Immature natural killer cell (primary cell): ENCODE results near the gene SCARF2. TPM values are rescaled to one million over a fixed set of nuclear protein-coding genes. Genes with fewer than 3 reads are reported as not detected.
"Not testable (repeated sequence)": the region's sequence is repeated elsewhere in the genome, so short reads cannot be mapped to it uniquely, and the experiment has no call there.

Experiments
- DNase-seq, 3 donors: peaks; one replicate each; pipeline ENCODE4 v3.0.0; 2022; ENCODE audit warnings: mixed read lengths in 1 of 3
- H3K27ac Mint-ChIP-seq, 6 donors: one replicate each; pipeline ENCODE4 v1.8.0; 2020; ENCODE audit warnings: mixed read lengths in 6 of 6, mild to moderate bottlenecking in 5 of 6, inconsistent platforms in 4 of 6, moderate library complexity in 3 of 6
- H3K27me3 Mint-ChIP-seq, 3 donors: one replicate each; pipeline ENCODE4 v1.8.0; 2020 to 2021; ENCODE audit warnings: low read depth in 3 of 3, mild to moderate bottlenecking in 3 of 3, mixed read lengths in 3 of 3, moderate library complexity in 3 of 3, inconsistent platforms in 1 of 3
- H3K36me3 Mint-ChIP-seq, 3 donors: one replicate each; pipeline ENCODE4 v1.8.0; 2020; ENCODE audit warnings: mixed read lengths in 3 of 3, inconsistent platforms in 2 of 3, mild to moderate bottlenecking in 2 of 3
- H3K4me1 Mint-ChIP-seq, 2 donors: one replicate each; pipeline ENCODE4 v1.8.0; 2020; ENCODE audit warnings: inconsistent platforms in 2 of 2, mild to moderate bottlenecking in 2 of 2, mixed read lengths in 2 of 2, moderate library complexity in 1 of 2
- H3K4me3 Mint-ChIP-seq, 5 donors: one replicate each; pipeline ENCODE4 v1.8.0; 2020; ENCODE audit warnings: mild to moderate bottlenecking in 5 of 5, mixed read lengths in 5 of 5, inconsistent platforms in 3 of 5, moderate library complexity in 3 of 5
- H3K9me3 Mint-ChIP-seq, 6 donors: one replicate each; pipeline ENCODE4 v1.8.0; 2020; ENCODE audit warnings: mild to moderate bottlenecking in 6 of 6, mixed read lengths in 6 of 6, inconsistent platforms in 4 of 6, moderate library complexity in 3 of 6
- polyA plus RNA-seq, 3 donors: library from polyadenylated mRNA; unstranded; fragments of 300-500 nt; fragmentation: Illumina TruSeq; gene quantifications; one replicate each; pipeline ENCODE4 v1.2.3, GENCODE V29; 2021

SCARF2 gene
- polyA plus RNA-seq, 3 donors from 2014 or later = 0.48 TPM; not detected in 2

DNA sequence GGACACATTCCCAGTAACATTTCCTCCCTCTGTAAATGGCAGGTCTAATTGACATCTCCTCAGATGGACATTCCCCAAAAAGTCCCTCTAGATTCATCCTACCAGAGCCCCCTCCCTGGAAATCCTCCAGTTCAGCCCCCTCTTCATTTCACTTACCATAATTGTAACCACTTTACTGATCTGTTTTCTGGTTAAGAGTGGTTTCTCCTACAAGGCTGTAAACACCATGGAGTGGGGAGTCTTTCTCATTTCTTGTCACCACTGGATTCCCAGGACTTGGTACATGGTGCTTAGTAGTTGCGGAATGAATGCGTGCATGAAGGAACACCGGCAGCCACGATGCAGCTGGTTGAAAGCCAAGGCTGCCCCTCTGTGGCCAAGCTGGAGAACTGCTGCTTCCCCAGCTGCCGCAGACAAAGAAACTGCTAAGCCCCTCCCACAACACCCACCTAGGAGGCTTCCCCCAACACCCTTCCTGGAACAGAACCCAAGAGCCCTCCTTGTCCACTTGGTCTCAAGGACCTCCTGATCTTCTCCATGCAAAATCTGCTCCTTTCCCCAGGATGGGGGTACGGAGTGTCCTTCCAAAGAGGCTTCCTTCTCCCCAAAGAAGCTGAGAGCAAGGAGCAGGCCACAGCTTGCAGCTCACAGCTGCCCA is 18.6 kb upstream of the SCARF2 start:
- H3K4me1 Mint-ChIP-seq = peaks cover 16 to 21% of the 10 kb centered on the region in 2 donors
- peak overlapping the region in 1 of 6 donors; percentile 21 for H3K27ac Mint-ChIP-seq
- no peak overlapping the region for H3K4me3 Mint-ChIP-seq
- no peaks in the 10 kb centered on the region for H3K9me3 Mint-ChIP-seq
- peaks cover 13 to 48% (median 16%) of the 10 kb centered on the region in 3 donors for H3K36me3 Mint-ChIP-seq
- peak; percentile 62 to 73 (median 73) for DNase-seq
- peaks cover 0 to 1% (median 1%) of the 10 kb centered on the region in 3 donors for H3K27me3 Mint-ChIP-seq

DNA sequence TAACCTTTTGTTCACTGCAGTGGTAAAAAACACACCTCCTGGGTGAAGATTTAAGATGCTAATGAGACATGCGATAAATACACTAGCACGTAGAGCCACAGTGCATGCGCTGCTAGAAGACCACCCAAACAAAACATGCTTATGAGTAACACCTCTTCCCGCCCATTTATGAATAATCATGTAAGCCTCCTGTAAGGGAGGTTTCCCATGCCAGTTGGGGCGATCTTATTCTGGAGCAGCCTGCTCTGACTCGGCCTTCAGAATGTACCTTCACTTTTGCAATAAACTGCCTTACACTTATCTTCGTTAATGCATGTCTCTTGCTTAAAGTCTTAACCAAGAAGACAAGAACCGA is 18.1 kb upstream of the SCARF2 start:
- Mint-ChIP-seq H3K9me3 (no peaks in the 10 kb centered on the region), H3K27ac (no peak overlapping the region), H3K36me3 (peaks cover 15 to 49% (median 19%) of the 10 kb centered on the region in 3 donors), H3K4me1 (peaks cover 11 to 16% of the 10 kb centered on the region in 2 donors), H3K27me3 (peaks cover 0 to 1% (median 1%) of the 10 kb centered on the region in 3 donors), H3K4me3 (no peak overlapping the region)
- no peak for DNase-seq

DNA sequence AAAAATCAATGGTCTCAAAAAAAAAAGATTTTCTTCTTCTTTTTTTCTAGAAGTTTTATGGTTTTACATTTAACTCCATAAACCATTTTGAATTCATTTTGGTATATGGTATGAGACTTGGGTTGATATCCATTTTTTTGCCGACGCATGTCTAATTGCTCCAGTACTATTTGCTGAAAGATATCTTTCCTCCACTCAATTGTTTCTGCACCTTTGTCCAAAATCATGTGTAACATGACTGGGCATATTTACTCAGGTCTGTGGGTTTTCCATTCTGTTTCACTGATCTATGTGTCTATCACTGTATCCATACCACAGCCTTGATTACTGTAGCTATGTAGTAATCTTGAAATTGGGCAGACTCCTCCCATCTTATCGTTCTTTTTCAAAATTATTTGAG is 15.6 kb upstream of the SCARF2 start:
- peaks cover 15 to 46% (median 18%) of the 10 kb centered on the region in 3 donors for H3K36me3 Mint-ChIP-seq
- peaks cover 0 to 1% (median 0%) of the 10 kb centered on the region in 3 donors for H3K27me3 Mint-ChIP-seq
- no peak overlapping the region for H3K27ac Mint-ChIP-seq
- H3K4me3 Mint-ChIP-seq = no peak overlapping the region
- H3K4me1 Mint-ChIP-seq = peaks cover 11 to 12% of the 10 kb centered on the region in 2 donors
- no peak for DNase-seq
- no peaks in the 10 kb centered on the region for H3K9me3 Mint-ChIP-seq

DNA sequence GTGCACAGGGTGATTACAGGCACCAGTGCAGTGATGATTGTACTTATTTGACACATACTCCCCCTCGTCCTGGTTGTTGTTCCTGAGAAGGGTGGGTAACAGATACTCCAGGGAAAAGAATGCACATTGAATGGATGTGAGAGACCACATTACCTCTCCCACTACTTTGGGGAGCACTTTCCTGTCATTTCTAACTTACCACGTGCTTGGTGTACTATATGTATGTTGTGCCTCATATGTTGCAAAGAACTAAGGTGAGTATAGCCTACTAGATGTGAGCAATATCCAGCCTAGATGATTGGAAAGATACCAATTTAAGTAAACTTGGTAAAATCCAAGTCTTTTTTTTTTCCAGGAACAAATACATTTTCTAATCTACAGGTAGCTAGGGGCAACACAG is 14.3 kb upstream of the SCARF2 start:
- peaks cover 0 to 1% (median 0%) of the 10 kb centered on the region in 3 donors for H3K27me3 Mint-ChIP-seq
- no peak overlapping the region for H3K4me3 Mint-ChIP-seq
- H3K27ac Mint-ChIP-seq = no peak overlapping the region
- no peak for DNase-seq
- H3K9me3 Mint-ChIP-seq = no peaks in the 10 kb centered on the region
- H3K36me3 Mint-ChIP-seq = peaks cover 15 to 42% (median 21%) of the 10 kb centered on the region in 3 donors
- H3K4me1 Mint-ChIP-seq = peaks cover 11 to 12% of the 10 kb centered on the region in 2 donors

DNA sequence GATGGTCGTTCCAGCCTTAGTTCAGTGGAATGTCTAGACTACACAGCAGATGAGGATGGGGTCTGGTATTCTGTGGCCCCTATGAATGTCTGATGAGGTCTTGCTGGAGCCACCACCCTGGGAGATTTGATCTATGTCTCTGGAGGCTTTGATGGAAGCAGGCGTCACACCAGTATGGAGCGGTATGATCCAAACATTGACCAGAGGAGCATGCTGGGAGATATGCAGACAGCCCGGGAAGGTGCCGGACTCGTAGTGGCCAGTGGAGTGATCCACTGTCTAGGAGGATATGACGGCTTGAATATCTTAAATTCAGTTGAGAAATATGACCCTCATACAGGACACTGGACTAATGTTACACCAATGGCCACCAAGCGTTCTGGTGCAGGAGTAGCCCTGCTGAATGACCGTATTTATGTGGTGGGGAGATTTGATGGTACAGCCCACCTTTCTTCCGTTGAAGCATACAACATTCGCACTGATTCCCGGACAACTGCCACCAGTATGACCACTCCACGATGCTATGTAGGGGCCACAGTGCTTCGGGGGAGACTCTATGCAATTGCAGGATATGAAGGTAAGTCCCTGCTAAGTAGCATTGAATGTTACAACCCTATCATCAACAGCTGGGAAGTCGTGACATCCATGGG is 13.6 kb upstream of the SCARF2 start:
- H3K27ac Mint-ChIP-seq, H3K4me3 Mint-ChIP-seq, H3K9me3 Mint-ChIP-seq, H3K27me3 Mint-ChIP-seq, H3K4me1 Mint-ChIP-seq, DNase-seq: not testable (repeated sequence)
- H3K36me3 Mint-ChIP-seq = peaks cover 15 to 42% (median 26%) of the 10 kb centered on the region in 3 donors

DNA sequence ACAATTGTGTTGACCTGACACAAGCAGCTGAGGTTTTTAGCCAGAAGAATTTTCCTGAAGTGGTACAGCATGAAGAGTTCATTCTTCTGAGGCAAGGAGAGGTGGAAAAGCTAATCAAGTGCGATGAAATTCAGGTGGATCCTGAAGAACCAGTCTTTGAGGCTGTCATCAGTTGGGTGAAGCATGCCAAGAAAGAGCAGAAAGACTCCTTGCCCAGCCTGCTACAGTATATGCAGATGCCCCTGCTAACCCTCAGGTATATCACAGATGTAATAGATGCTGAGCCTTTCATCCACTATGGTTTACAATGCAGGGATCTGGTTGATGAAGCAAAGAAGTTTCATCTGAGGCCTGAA is 12.9 kb upstream of the SCARF2 start:
- H3K27ac Mint-ChIP-seq = no peak overlapping the region
- no peaks in the 10 kb centered on the region for H3K4me1 Mint-ChIP-seq
- no peak for DNase-seq
- peaks cover 11 to 36% (median 26%) of the 10 kb centered on the region in 3 donors for H3K36me3 Mint-ChIP-seq
- H3K9me3 Mint-ChIP-seq = no peaks in the 10 kb centered on the region
- H3K4me3 Mint-ChIP-seq = no peak overlapping the region
- peaks cover 0 to 1% (median 0%) of the 10 kb centered on the region in 3 donors for H3K27me3 Mint-ChIP-seq

DNA sequence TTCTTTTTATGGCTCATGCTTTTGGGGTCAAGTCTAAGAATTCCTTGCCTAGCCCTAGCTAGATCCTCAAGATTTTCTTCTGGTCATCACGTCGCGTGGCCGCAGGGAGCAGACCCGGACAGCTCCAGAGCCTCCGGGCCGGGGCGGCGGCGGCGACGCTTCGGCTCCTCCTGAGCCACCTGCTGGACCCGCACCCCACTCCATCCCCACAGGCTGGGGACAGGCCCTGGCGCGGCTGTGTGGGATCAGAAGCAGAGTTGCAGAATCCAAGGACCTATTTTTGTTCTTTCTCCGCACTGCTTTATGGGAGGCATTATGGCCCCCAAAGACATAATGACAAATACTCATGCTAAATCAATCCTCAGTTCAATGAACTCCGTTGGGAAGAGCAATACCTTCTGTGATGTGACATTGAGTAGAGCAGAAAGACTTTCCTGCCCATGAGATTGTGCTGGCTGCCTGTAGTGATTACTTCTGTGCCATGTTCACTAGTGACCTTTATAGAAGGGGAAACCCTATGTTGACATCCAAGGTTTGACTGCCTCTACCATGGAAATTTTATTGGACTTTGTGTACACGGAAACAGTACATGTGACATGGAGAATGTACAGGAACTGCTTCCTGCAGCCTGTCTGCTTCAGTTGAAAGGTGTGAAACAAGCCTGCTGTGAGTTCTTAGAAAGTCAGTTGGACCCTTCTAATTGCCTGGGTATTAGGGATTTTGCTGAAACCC is 12.4 kb upstream of the SCARF2 start:
- Mint-ChIP-seq H3K4me3 (no peak overlapping the region), H3K9me3 (no peaks in the 10 kb centered on the region), H3K27me3 (peaks cover 0 to 1% (median 0%) of the 10 kb centered on the region in 3 donors), H3K27ac (no peak overlapping the region), H3K4me1 (no peaks in the 10 kb centered on the region), H3K36me3 (peaks cover 11 to 33% (median 26%) of the 10 kb centered on the region in 3 donors)
- no peak for DNase-seq

DNA sequence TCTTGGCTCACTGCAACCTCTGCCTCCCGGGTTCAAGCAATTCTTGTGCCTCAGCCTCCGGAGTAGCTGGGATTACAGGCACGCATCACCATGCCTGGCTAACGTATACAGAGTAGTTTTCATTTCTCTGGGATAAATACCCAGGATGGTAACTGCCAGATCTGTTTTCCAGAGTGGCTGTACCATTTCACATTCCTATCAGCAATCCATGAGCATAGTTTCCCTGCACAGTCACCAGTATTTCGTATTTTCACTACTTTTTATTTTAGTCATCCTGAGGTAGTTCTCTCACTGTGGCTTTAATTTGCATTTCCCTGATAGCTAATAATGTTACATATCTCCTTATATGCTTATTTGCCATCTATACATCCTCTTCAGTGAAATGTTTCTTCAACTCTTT is 11.0 kb upstream of the SCARF2 start:
- DNase-seq = no peak
- no peaks in the 10 kb centered on the region for H3K27me3 Mint-ChIP-seq
- H3K9me3 Mint-ChIP-seq = no peaks in the 10 kb centered on the region
- H3K4me1 Mint-ChIP-seq = no peaks in the 10 kb centered on the region
- H3K27ac Mint-ChIP-seq = no peak overlapping the region
- H3K4me3 Mint-ChIP-seq = no peak overlapping the region
- H3K36me3 Mint-ChIP-seq = peaks cover 14 to 43% (median 30%) of the 10 kb centered on the region in 3 donors

DNA sequence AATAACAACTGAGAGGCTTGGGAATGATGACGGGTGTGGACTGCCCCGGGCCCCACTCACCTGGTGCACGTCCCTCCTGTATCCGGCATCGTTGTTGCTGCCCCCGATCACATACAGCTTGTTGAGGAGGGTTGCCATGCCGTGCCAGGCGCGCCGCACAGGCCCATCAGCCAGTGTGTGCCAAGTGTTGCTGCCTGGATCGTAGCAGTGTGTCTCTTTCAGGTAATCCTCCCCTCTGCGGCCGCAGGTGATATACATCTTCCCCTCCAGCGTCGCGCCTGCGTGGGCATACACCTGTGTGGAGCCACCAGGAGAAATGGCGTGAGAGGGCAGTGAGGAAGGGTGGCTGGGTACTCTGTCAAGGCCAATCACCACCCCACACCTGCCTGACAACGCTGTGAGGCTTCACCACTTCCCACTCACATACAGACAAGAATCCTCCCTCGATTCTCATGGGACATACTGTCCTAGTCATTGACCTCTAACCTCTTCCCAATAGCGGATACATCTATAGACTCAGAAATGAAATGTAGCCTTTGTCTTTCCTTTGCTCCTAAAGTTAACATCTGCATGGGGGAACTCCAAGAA is 8.9 kb upstream of the SCARF2 start:
- peak overlapping the region in 1 of 6 donors; percentile 22 for H3K27ac Mint-ChIP-seq
- no peak overlapping the region for H3K4me3 Mint-ChIP-seq
- H3K27me3 Mint-ChIP-seq = peaks cover 0 to 3% (median 0%) of the 10 kb centered on the region in 3 donors
- no peaks in the 10 kb centered on the region for H3K9me3 Mint-ChIP-seq
- H3K36me3 Mint-ChIP-seq = peaks cover 7 to 41% (median 29%) of the 10 kb centered on the region in 3 donors
- DNase-seq = no peak
- no peaks in the 10 kb centered on the region for H3K4me1 Mint-ChIP-seq

DNA sequence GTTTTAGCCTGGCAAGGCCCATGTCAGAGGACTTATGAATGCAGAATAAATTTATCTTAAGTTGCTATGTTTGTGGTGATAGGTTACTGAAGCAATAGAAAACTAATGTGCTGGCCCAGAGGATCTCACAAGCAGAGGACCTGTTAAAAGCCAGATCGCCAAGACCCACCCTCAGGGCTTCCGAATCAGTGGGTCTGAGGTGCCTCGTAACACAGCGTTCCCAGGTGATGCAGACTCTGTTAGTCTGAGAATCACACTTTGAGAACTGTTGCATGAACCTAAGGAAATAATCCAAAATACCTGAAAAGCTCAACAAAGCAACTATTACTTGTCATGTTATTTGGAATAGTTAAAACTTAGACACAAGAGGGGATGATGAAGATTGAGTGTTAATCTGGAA is 6.7 kb upstream of the SCARF2 start:
- H3K4me3 Mint-ChIP-seq = no peak overlapping the region

DNA sequence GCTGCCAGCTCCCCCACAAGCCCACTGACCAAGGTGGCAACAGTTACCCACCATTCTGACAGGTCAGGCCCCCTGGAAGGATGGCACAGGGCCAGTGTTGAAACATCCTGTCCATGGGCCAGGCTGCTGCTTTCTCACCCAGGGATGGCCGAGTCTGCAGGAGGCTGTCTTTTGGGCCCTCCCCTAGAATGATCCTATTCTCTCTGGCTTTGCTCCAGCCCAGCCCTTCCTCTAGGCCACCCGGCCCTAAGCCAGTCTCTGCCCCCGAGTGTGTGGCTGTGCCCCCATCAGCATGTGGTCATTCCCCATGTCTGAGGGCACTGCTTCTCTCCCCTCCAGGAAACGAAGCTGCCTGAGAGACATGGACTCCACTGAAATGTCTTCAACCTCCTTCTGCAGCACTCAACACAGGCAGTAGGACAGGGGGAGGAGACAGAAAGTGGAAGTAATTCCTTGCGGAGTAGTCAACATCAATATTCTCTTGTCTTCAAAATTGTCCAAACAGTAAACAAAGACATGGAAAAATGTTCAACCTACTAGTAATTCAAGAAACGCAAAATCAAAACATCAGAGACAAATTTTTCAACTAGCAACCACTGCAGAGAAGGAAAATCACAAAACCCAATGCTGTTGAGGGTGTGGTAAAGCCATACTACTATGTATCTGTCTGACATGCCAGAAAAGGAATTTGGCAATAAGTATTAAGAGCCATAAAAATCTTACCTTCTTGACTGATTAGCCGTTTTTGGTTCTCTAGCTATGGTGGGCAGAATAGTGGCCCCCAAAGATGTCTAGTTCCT is 5.1 kb upstream of the SCARF2 start:
- no peaks in the 10 kb centered on the region for H3K9me3 Mint-ChIP-seq
- H3K4me1 Mint-ChIP-seq = peaks cover 4 to 6% of the 10 kb centered on the region in 2 donors
- peaks cover 0 to 5% (median 2%) of the 10 kb centered on the region in 3 donors for H3K27me3 Mint-ChIP-seq
- peak overlapping the region in 1 of 6 donors; percentile 13 for H3K27ac Mint-ChIP-seq
- no peak for DNase-seq
- H3K4me3 Mint-ChIP-seq = no peak overlapping the region
- H3K36me3 Mint-ChIP-seq = peaks cover 6 to 31% (median 23%) of the 10 kb centered on the region in 3 donors

More for the DNA sequence above, 6.7 kb upstream of the SCARF2 start:
- no peak overlapping the region for H3K27ac Mint-ChIP-seq
- peaks cover 0 to 2% of the 10 kb centered on the region in 2 donors for H3K4me1 Mint-ChIP-seq
- no peak for DNase-seq
- peaks cover 6 to 31% (median 23%) of the 10 kb centered on the region in 3 donors for H3K36me3 Mint-ChIP-seq
- H3K9me3 Mint-ChIP-seq = no peaks in the 10 kb centered on the region
- peaks cover 0 to 3% (median 0%) of the 10 kb centered on the region in 3 donors for H3K27me3 Mint-ChIP-seq

DNA sequence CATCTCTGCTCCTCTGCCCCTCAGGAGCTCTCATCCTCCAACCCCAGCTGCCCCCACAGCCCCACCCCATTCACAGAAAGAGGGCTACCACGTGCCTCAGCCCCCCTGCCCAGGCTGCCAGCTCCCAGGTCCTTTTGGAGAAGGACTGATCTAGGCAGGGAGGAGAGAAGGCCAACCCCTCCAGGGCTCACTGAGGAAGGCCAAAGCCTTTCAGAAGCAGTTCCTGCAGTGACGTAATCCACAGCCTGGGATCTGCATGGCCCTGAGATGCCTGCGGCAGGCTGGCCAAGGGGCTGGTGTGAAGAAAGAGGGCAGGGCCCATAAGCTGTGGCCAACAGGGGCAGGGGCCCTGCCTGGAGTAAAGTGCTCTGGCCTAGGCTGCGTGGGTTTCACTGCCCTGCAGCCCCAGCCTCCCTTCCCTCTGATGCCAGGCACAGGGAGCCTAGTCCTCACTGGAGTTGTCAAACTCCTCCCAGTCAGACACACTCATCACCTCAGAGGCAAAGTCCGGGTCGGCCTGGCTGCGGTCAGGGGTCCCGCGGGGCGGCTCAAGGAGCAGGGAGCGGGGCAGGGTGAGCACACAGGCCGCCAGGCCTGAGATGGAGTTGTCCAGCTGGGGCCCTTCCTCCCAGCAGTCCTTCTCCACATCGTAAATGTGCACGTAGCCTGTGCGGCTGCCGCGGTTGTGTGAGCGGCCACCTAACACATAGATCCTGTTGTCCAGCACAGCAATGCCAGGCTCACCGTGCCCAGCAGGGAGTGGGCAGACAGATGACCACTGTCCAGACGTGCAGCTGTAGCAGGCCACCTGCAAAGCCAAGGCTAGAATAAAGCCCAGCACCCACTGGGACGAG is 4.2 kb upstream of the SCARF2 start:
- Mint-ChIP-seq H3K36me3 (peaks cover 6 to 28% (median 19%) of the 10 kb centered on the region in 3 donors), H3K27me3 (peaks cover 3 to 8% (median 5%) of the 10 kb centered on the region in 3 donors), H3K27ac (no peak overlapping the region), H3K4me1 (peaks cover 9 to 11% of the 10 kb centered on the region in 2 donors), H3K9me3 (no peaks in the 10 kb centered on the region), H3K4me3 (no peak overlapping the region)
- DNase-seq = no peak
